Heart right ventricle (tissue), 16 donors: Measurements from ENCODE around the gene CD80. TPM values are rescaled to one million over a fixed set of nuclear protein-coding genes. Genes with fewer than 3 reads are reported as not detected.

Experiments used
- ATAC-seq, 8 donors: fragments of 200-7000 bp; cut with Tn5 transposase; one replicate each; pipeline ENCODE4 v1.9.1; 2020; ENCODE audit warnings: mild to moderate bottlenecking in 8 of 8, moderate library complexity in 8 of 8, moderate number of reproducible peaks in 1 of 8
- DNase-seq, 2 donors: peaks; one replicate each; pipeline ENCODE4 v3.0.0-alpha.2; 2020
- H3K27ac ChIP-seq, 10 donors: fragments of 200-600 bp; sonication (generic) in 2 of 10; one replicate each; pipeline versions ENCODE4 v1.5.0 to v1.8.0; 2020 to 2022; ENCODE audit warnings: mild to moderate bottlenecking in 3 of 10
- H3K27me3 ChIP-seq, 7 donors: fragments of 200-600 bp; one replicate each; pipeline ENCODE4 v1.8.0; 2021 to 2022; ENCODE audit warnings: mild to moderate bottlenecking in 2 of 7
- H3K36me3 ChIP-seq, 9 donors: fragments of 200-600 bp; sonication (generic) in 1 of 9; one replicate each; pipeline versions ENCODE4 v1.5.0 to v1.8.0; 2020 to 2022; ENCODE audit warnings: mild to moderate bottlenecking in 2 of 9
- H3K4me1 ChIP-seq, 9 donors: fragments of 200-600 bp; sonication (generic) in 1 of 9; one replicate each; pipeline versions ENCODE4 v1.5.0 to v1.8.0; 2020 to 2022; ENCODE audit warnings: mild to moderate bottlenecking in 4 of 9
- H3K4me3 ChIP-seq, 10 donors: fragments of 200-600 bp; sonication (generic) in 2 of 10; one replicate each; pipeline versions ENCODE4 v1.5.0 to v1.8.0; 2020 to 2022; ENCODE audit warnings: mild to moderate bottlenecking in 7 of 10, moderate library complexity in 2 of 10
- H3K9me3 ChIP-seq, 11 donors: fragments of 200-600 bp in 10 of 11; sonication (generic) in 2 of 11; one replicate each; pipeline versions ENCODE4 v1.5.0 to v1.8.0; 2013 to 2022; ENCODE audit warnings: mild to moderate bottlenecking in 2 of 11, control low read depth in 1 of 11, moderate library complexity in 1 of 11
- WGBS, 2 donors: extraction: QIAGEN DNeasy Blood & Tissue Kit; methylation state at CpG; one replicate each; pipeline ENCODE4 v1.1.7; 2013; ENCODE audit warnings: inconsistent platforms in 1 of 2; 5-methylcytosine and 5-hydroxymethylcytosine counted together
- intact Hi-C, 10 donors: fragments of 100-400 bp; cut with DNase I; formaldehyde crosslinking; loops; one replicate each; pipeline versions ENCODE4 v1.11.1 to v1.14.2; 2022
- polyA plus RNA-seq, 2 donors: library from polyadenylated mRNA; stranded (reverse); fragments of 200-250 nt; gene quantifications; one replicate each; pipeline ENCODE4 v1.2.3, GENCODE V29; 2013
- total RNA-seq, 10 donors: library from RNA; stranded (reverse); fragmentation: NEBNext Ultra II Directional in 3 of 10; extraction: Animal tissue kit (Norgen Biotek cat#: 25700) in 3 of 10; gene quantifications; one replicate each; pipeline versions ENCODE4 v1.2.1 to v1.2.4, GENCODE V29; 2021 to 2023
- TF ChIP-seq, protein P1 (sequence below), 9 donors: fragments of 200-600 bp; sonication (generic) in 2 of 9; IDR thresholded peaks; one replicate each; pipeline versions ENCODE4 v1.5.0 to v1.8.0; 2021 to 2022; ENCODE audit warnings: antibody characterized with exemption in 9 of 9, mild to moderate bottlenecking in 5 of 9, moderate library complexity in 1 of 9
- donor health status: Arrhythmogenic right ventricular cardiomyopathy.
- donor health status: ischemic (EF 13 %, LVEDD 7.1; RV severe dilation, severe dysfunction).
- donor health status: healthy with polysubstance abuse.
- donor health status: DM: no; HTN: yes; CAD: no.
- donor health status: DM: no; HTN: no; CAD: no.
- donor health status: ischemic (EF 25% LVEDD 6.9; RV normal size, moderate dysfunction).
- donor health status: ischemic (EF 25% LVEDD 5.7; RV mildly dilated, moderate dysfunction).
- donor health status: healthy.
- donor health status: DM: yes; HTN: yes; CAD: no.
- donor health status: Ischemic cardiomyopathy.
- donor health status: ischemic (EF 35%, LVEDD 5.7; RV mildly dilated, moderate dysfunction).
- donor health status: nonischemic (EF 11% LVEDD 7.7; RV severe dilation, severe dysfunction).
- donor health status: DM: yes; HTN: yes; CAD: no.
- donor health status: PGD.
- donor health status: ischemic (EF 29% LVEDD 5.4; RV normal size, mild dysfunction).
- donor health status: nonischemic (EF 23%, LVEDD 6.1; RV moderate dilation, normal function).

Gene CD80
- total and polyA plus RNA-seq, 12 donors = 0.01 to 1.6 (median 0.33) TPM; not detected in 6

DNA sequence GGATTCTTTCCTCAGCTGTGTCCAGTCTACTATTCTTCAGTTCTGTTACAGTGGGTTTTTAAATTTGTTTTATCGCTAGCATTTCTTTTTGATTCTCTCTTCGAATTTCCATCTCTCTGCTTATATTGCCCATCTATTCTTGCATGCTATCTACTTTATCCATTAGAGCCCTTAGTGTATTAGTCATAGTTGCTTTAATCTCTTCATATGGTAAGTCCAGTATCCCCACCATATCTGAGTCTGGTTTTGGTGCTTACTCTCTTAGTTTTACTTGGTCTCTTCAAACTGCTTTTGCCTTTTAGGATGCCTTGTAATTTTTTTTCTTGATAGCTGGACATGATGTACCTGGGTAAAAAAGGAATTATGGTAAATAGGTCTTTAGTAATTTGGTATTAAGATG is 52.0 kb downstream of the CD80 start:
- no peak for ATAC-seq
- no peak overlapping the region for H3K4me3 ChIP-seq
- intact Hi-C loops = no loop called here
- H3K27ac ChIP-seq = peak overlapping the region in 1 of 10 donors; percentile 45
- WGBS, 2 donors = 93 to 96% methylated on average over 2 of the region's 2 CpGs
- H3K27me3 ChIP-seq = no peaks in the 10 kb centered on the region
- no peak for DNase-seq
- TF ChIP-seq, protein P1, sequence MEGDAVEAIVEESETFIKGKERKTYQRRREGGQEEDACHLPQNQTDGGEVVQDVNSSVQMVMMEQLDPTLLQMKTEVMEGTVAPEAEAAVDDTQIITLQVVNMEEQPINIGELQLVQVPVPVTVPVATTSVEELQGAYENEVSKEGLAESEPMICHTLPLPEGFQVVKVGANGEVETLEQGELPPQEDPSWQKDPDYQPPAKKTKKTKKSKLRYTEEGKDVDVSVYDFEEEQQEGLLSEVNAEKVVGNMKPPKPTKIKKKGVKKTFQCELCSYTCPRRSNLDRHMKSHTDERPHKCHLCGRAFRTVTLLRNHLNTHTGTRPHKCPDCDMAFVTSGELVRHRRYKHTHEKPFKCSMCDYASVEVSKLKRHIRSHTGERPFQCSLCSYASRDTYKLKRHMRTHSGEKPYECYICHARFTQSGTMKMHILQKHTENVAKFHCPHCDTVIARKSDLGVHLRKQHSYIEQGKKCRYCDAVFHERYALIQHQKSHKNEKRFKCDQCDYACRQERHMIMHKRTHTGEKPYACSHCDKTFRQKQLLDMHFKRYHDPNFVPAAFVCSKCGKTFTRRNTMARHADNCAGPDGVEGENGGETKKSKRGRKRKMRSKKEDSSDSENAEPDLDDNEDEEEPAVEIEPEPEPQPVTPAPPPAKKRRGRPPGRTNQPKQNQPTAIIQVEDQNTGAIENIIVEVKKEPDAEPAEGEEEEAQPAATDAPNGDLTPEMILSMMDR (IDR thresholded peaks at IDR 0.05) = no peak
- H3K36me3 ChIP-seq = peaks cover 0 to 100% (median 23%) of the 10 kb centered on the region in 9 donors
- H3K4me1 ChIP-seq = peaks cover 0 to 20% (median 0%) of the 10 kb centered on the region in 9 donors
- no peaks in the 10 kb centered on the region for H3K9me3 ChIP-seq

DNA sequence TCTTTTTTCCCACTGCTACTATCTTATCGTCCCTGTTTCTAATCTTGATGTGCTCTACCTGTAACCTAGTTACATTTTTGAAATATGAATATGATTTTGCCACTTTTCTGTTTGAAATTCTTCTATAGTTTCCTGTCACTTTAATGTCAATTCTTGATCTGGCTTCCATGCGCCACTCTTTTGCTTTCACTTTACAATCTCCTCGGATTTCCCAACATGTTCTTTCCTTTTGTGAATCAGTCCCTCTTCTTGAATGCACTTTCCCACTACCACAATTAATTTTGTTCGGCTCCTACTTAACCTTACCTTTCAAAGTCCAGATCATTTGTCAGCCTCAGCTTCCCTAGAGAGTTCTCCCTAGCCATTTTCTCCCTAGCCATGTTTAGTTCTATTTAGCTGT is 52.8 kb downstream of the CD80 start:
- H3K4me1 ChIP-seq = peaks cover 0 to 24% (median 3%) of the 10 kb centered on the region in 9 donors
- peaks cover 0 to 100% (median 20%) of the 10 kb centered on the region in 9 donors for H3K36me3 ChIP-seq
- peak overlapping the region in 1 of 10 donors; percentile 45 for H3K27ac ChIP-seq
- no peaks in the 10 kb centered on the region for H3K27me3 ChIP-seq
- no peak overlapping the region for H3K4me3 ChIP-seq
- WGBS, 2 donors = 74 to 93% methylated on average over 4 of the region's 4 CpGs
- ATAC-seq = no peak
- TF ChIP-seq, protein P1 (IDR thresholded peaks at IDR 0.05) = no peak
- DNase-seq = no peak
- intact Hi-C loops = no loop called here
- no peaks in the 10 kb centered on the region for H3K9me3 ChIP-seq

DNA sequence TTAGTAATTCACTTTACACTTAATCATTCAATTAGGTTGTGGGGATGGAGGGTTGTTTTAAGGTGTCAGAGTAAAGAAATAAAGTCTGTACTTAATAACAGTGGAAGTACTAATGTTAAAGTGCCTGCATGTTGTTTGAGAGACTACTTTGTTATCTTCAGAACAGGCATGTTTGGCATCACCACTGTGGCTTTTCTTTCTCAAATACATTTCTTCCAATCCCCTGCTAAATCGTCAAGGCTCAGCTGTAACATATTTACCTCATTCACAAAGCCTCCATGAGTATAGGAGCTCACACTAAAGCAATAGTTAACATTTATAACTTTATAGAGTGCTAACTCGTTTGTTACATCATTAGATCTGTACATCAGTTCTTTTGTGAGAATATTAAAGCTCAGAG is 58.5 kb downstream of the CD80 start:
- WGBS, 2 donors = 26 to 37% methylated on average over 2 of the region's 2 CpGs
- intact Hi-C loops = no loop called here
- Histone ChIP-seq H3K27me3 (no peaks in the 10 kb centered on the region), H3K4me1 (peaks cover 9 to 45% (median 31%) of the 10 kb centered on the region in 9 donors), H3K27ac (peak overlapping the region in 2 of 10 donors; percentile 96 to 97), H3K4me3 (peak overlapping the region in 7 of 10 donors; percentile 9 to 93 (median 76)), H3K9me3 (no peaks in the 10 kb centered on the region), H3K36me3 (peaks cover 0 to 51% (median 9%) of the 10 kb centered on the region in 9 donors)
- ATAC-seq (no peak), DNase-seq (no peak)
- TF ChIP-seq, protein P1 (IDR thresholded peaks at IDR 0.05) = no peak

DNA sequence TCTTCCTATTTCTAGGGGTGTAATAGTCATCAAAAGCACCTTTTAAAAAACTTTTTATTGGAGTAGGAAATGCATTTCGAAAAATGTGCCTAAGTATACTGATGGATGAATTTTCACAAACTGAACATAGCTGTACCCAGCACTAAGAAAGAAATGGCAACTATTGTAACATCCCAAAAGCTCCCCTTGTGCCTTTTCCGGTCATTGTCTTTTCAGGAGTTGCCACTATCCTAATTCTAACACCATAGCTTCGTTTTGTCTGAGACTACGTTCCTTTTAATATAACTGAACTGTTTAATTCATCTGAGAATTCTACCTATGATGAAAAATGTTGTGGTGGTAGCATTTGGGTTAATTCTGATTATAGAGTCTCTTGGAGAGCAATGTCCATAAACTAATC is 59.1 kb downstream of the CD80 start:
- peak overlapping the region in 9 of 10 donors; percentile 16 to 93 (median 81) for H3K4me3 ChIP-seq
- intact Hi-C loops = no loop called here
- DNase-seq (no peak), ATAC-seq (no peak)
- peak overlapping the region in 4 of 10 donors; percentile 92 to 97 (median 96) for H3K27ac ChIP-seq
- H3K9me3 ChIP-seq = no peaks in the 10 kb centered on the region
- peaks cover 9 to 44% (median 31%) of the 10 kb centered on the region in 9 donors for H3K4me1 ChIP-seq
- TF ChIP-seq, protein P1 (IDR thresholded peaks at IDR 0.05) = no peak
- 60 to 69% methylated on average over 4 of the region's 4 CpGs for WGBS, 2 donors
- H3K27me3 ChIP-seq = no peaks in the 10 kb centered on the region
- H3K36me3 ChIP-seq = peaks cover 0 to 45% (median 9%) of the 10 kb centered on the region in 9 donors
